ENCODE measurements around the gene HSD3B7.

Gene HSD3B7

GRCh38 chr16:30957456-30958174, 27.4 kb upstream of the HSD3B7 start, which contains the start of gene SETD1A:
SETD1A (plus strand) TSS chr16:30957754; CDS start chr16:30958732, 978 bp downstream.
- peak; percentile 95 for DNase-seq

DNA sequence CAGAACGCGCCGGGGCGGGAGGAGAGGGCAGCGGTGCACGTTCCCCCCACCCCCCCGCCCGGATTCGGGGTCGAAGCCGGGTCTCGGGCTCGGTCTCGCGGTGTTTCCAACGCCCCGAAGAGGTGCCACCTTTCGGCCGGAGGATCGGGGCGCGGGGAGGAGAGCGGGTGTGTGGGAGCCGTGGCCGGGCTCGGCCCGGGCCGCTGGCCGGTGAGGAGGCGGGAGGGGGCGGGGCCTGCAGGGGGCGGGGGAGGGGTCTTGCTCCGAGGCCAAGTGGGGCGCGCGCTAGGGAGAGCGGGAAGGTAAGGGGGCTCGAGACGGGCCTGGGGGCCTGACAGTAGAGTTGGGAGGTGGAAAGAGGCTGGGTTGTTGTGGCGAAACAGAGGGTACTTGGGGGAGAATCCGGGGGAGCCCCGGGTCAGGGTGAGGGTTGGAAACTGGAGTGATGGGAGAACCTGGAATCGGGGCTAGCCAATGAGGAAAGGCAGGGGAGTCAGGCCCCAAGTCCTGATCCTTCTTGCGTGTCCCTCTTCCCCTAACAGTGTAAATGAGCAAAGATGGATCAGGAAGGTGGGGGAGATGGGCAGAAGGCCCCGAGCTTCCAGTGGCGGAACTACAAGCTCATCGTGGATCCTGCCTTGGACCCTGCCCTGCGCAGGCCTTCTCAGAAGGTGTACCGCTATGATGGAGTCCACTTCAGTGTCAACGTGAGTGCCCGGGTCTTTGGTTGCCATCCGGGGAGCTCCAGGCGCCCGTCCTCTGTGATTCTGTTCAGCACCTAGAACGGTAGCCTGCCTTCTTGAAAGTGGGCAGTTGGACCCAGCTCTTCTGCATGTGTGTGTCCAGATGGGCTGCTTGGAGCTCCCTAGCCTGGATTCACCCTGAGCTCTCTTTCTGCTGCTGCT, 26.6 kb upstream of the HSD3B7 start:
- DNase-seq: peak; percentile 33 to 62

DNA sequence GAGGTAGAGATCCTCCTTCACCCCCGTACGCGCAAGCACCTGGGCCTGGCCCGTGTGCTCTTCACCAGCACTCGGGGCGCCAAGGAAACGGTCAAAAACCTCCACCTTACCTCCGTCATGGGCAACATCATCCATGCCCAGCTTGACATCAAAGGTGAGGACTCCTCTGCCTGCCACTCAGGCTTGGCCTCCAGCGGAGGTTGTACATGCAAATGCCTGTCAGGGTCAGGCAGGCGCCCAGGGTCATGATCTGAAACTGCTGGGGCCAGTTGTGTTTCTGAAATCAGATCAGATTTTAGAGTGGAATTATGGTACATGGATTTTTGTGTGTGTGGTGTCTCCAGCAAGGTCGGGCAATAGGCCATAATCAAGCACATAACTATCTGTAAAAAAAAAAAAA, 23.6 kb upstream of the HSD3B7 start:
- DNase-seq: no peak

GRCh38 chr16:30963925-30964511, 21.0 kb upstream of the HSD3B7 start:
- no peak for DNase-seq

- peak; percentile 55 to 67 for DNase-seq
Measured at GRCh38 chr16:30964574-30965226, 20.3 kb upstream of the HSD3B7 start.

- no peak for DNase-seq
Measured at GRCh38 chr16:30965436-30965835, 19.6 kb upstream of the HSD3B7 start.

- no peak for DNase-seq
Measured at GRCh38 chr16:30966033-30966619, 18.9 kb upstream of the HSD3B7 start.

- DNase-seq: no peak
Measured at GRCh38 chr16:30967795-30968194, 17.2 kb upstream of the HSD3B7 start.

- DNase-seq: no peak
Measured at GRCh38 chr16:30969246-30969842, 15.7 kb upstream of the HSD3B7 start.

GRCh38 chr16:30971298-30971697, 13.7 kb upstream of the HSD3B7 start:
- no peak for DNase-seq

DNA sequence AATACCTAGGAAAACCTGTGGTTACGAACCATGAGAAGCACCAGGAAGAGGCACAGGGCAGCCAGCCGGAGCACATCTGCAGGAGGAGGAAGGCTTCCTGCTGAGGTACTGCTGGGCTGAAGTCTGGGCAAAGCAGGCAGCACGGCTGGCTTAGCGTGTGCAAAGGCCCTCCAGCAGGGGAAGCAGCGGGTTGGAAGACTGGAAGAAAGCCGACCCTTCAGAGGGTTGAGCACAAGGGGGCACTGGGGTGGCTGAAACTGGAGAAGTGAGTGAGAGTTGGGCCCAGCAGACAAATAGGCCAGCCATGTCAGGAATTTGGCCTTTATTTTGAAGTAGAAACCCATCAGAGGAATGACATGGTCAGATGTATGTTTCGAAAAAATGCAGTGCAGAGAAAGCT, 12.1 kb upstream of the HSD3B7 start:
- no peak for DNase-seq

DNA sequence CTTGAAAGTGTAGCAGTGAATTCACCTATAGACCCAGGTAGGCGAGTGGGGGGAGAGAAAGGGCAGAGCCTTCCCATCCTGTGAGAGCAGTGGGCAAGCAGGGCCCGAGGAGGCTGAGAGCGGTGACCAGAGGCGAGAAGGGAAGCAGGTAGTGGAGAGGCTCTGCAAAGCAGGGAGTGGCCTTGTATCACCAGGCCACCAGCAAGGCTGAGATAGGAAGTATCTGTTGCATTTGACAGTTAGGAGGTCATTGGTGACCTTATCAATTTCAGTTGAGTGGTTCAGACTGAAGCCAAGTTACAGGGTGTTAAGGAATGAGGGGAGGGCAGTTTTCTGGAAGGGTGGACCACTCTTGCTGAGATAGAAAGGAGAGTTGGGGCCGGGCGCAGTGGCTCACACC, 10.7 kb upstream of the HSD3B7 start:
- no peak for DNase-seq

DNA sequence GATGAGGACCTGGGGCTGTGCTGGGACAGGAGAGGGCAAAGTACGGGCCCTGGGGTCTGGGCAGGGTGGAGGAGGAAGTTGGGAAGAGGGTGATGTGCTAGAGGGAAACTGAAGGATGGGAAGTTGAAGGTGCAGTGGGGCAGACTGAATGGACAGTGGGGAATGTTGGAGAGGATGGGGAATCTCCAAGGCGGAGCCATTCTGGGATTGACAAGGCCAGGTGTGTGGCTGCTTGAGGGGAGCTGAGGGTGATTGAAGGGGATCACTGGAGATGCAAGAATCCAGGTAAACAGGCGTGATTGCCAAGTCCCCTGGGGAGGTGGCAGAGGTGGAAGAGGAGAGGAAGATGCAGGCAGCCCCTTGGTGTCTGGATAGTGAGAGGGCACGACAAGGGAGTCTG, 8.5 kb upstream of the HSD3B7 start:
- no peak for DNase-seq

DNA sequence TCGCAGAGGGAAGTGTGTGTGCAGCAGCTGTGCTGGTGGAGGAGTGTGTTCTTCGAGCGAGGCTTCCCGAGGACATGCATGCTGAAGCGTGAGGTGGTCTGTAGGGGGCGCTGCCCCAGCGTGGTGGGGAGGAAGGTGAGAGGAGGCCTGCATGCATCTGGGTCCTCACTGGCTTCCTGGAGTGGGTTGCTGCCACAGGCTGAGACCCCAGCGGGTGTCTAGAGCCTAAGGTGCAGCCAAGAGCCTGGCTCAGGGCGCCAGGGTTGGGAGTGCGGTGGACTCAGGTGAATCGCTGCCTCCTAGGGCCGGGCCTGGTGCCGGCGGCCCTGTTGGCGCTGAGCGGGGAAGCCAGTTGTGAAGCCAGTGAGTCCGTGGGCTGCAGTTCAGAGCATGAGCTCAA, 7.5 kb upstream of the HSD3B7 start:
- no peak for DNase-seq

GRCh38 chr16:30979170-30980022, 5.6 kb upstream of the HSD3B7 start:
- no peak for DNase-seq

- no peak for DNase-seq
Measured at GRCh38 chr16:30980023-30980371, 5.0 kb upstream of the HSD3B7 start.

- DNase-seq: no peak
Measured at GRCh38 chr16:30980434-30980833, 4.6 kb upstream of the HSD3B7 start.

DNA sequence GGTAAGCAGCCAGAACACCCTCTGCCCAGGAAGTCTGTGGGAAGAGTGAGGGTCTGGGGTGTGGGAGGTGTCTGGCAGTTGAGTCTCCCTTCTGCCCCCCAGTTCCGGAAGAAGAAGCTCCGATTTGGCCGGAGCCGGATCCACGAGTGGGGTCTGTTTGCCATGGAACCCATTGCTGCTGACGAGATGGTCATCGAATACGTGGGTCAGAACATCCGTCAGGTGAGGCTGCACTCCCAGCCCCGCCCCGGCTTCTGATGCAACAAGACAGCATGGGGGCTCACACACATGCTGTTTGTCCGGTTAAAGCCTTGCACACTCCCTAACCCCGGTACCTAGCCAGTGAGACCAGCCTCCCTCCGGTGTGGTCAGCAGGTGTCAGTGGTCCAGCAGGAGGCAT, 4.0 kb upstream of the HSD3B7 start:
- no peak for DNase-seq

- DNase-seq: no peak
Measured at GRCh38 chr16:30982548-30983288, 2.3 kb upstream of the HSD3B7 start.

DNA sequence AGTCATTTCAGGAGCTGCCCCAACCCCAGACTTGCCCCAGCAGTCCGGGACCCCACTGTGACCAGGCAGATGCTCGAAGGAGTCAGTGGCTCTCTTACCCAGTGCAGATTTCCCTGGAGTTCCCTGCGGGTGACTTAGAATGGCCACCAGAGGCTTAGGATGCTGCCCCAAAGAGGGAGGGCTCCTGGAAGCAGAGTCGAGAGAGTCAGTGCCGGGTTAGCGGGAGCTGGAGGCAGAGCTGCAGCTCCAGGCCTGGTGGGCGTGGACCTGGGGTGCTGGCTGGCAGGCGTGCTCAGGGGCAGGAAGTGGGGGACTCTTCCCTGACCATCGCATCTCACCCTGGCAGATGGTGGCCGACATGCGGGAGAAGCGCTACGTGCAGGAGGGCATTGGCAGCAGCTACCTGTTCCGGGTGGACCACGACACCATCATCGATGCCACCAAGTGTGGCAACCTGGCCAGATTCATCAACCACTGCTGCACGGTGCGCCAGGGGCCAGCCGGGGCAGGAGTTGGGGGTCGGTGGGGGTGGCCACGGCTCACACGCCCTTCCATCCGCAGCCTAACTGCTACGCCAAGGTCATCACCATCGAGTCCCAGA, 1.6 kb upstream of the HSD3B7 start:
- no peak for DNase-seq
